WTC11 (cell line): ENCODE measurements around the gene LEFTY2. TPM values are rescaled to one million over a fixed set of nuclear protein-coding genes. Genes with fewer than 3 reads are reported as not detected.

Experiments
- ATAC-seq: fragments of 200-7000 bp; cut with Tn5 transposase; 2 replicates; pipeline ENCODE4 v1.10.0; 2021; ENCODE audit warnings: mild to moderate bottlenecking, moderate library complexity
- CTCF ChIA-PET: fragments of 300-600 bp; sonication (Branson Sonifier 250); formaldehyde crosslinking; loops from one replicate; lab custom pipeline; 2021; ENCODE audit warnings: antibody characterized with exemption; lab: Charles Lee
- POLR2A ChIA-PET: fragments of 350-600 bp; sonication (Branson Sonifier 250); formaldehyde crosslinking; loops from one replicate; lab custom pipeline; 2021; ENCODE audit warnings: antibody characterized with exemption; lab: Charles Lee
- DNase-seq: peaks from one replicate; pipeline ENCODE4 v3.0.0; 2021; ENCODE audit warnings: low spot score
- H3K27ac Mint-ChIP-seq: 2 replicates; pipeline ENCODE4 v1.8.0; 2021; ENCODE audit warnings: mixed read lengths
- H3K27me3 Mint-ChIP-seq: 2 replicates; pipeline ENCODE4 v1.8.0; 2021; ENCODE audit warnings: low read depth, mild to moderate bottlenecking, moderate library complexity, mixed read lengths
- H3K36me3 Mint-ChIP-seq: 2 replicates; pipeline ENCODE4 v1.8.0; 2021; ENCODE audit warnings: mixed read lengths
- H3K4me1 Mint-ChIP-seq: 2 replicates; pipeline ENCODE4 v1.8.0; 2022; ENCODE audit warnings: mixed read lengths
- H3K4me3 Mint-ChIP-seq: 2 replicates; pipeline ENCODE4 v1.8.0; 2021; ENCODE audit warnings: mild to moderate bottlenecking, moderate library complexity, mixed read lengths
- H3K9me3 Mint-ChIP-seq: 2 replicates; pipeline ENCODE4 v1.8.0; 2021; ENCODE audit warnings: mixed read lengths
- CDX4 ChIP-seq: fragments of 250-450 bp; sonication (Bioruptor Pico); IDR thresholded peaks from 2 replicates; pipeline ENCODE4 v1.9.0; 2021; ENCODE audit warnings: moderate library complexity, mild to moderate bottlenecking, inconsistent platforms, borderline replicate concordance
- E2F4 ChIP-seq: sonication (generic); formaldehyde crosslinking; IDR thresholded peaks from 2 replicates; pipeline ENCODE4 v1.8.1; 2022; ENCODE audit warnings: low read depth, mild to moderate bottlenecking, moderate library complexity, missing genetic modification reagents, borderline replicate concordance
- E2F5 ChIP-seq: sonication (generic); formaldehyde crosslinking; IDR thresholded peaks from 2 replicates; pipeline ENCODE4 v1.8.1; 2022; ENCODE audit warnings: mild to moderate bottlenecking, moderate library complexity, missing genetic modification reagents
- ELF4 ChIP-seq: sonication (generic); formaldehyde crosslinking; IDR thresholded peaks from 2 replicates; pipeline ENCODE4 v1.8.1; 2022; ENCODE audit warnings: low read depth, mild to moderate bottlenecking, moderate library complexity, missing genetic modification reagents
- EMX1 ChIP-seq: fragments of 250-450 bp; sonication (Bioruptor Pico); IDR thresholded peaks from 2 replicates; pipeline ENCODE4 v1.8.0; 2021; ENCODE audit warnings: mild to moderate bottlenecking
- ERG ChIP-seq: fragments of 250-450 bp; sonication (Bioruptor Pico); IDR thresholded peaks from 2 replicates; pipeline ENCODE4 v1.8.0; 2021; ENCODE audit warnings: mild to moderate bottlenecking
- FOXK1 ChIP-seq: sonication (generic); formaldehyde crosslinking; IDR thresholded peaks from 2 replicates; pipeline ENCODE4 v1.8.0; 2022; ENCODE audit warnings: mild to moderate bottlenecking, moderate library complexity, missing genetic modification reagents
- GTF2I ChIP-seq: fragments of 250-450 bp; sonication (Bioruptor Pico); conservative IDR thresholded peaks from 2 replicates; pipeline ENCODE4 v1.4.0; 2021; ENCODE audit warnings: mild to moderate bottlenecking
- HMGA2 ChIP-seq: fragments of 250-450 bp; sonication (Bioruptor Pico); IDR thresholded peaks from 2 replicates; pipeline ENCODE4 v1.4.0; 2021; ENCODE audit warnings: mild to moderate bottlenecking, moderate library complexity
- MAX ChIP-seq: sonication (generic); formaldehyde crosslinking; IDR thresholded peaks from 2 replicates; pipeline ENCODE4 v1.8.0; 2022; ENCODE audit warnings: mild to moderate bottlenecking, missing genetic modification reagents
- NR1H2 ChIP-seq: sonication (generic); formaldehyde crosslinking; IDR thresholded peaks from 2 replicates; pipeline ENCODE4 v1.9.0; 2021; ENCODE audit warnings: mild to moderate bottlenecking, moderate library complexity, missing genetic modification reagents
- NR2C2 ChIP-seq: sonication (generic); formaldehyde crosslinking; IDR thresholded peaks from 2 replicates; pipeline ENCODE4 v1.8.0; 2022; ENCODE audit warnings: mild to moderate bottlenecking, missing genetic modification reagents
- PRDM15 ChIP-seq: sonication (generic); formaldehyde crosslinking; IDR thresholded peaks from 2 replicates; pipeline ENCODE4 v1.8.0; 2022; ENCODE audit warnings: missing genetic modification reagents
- PRRX2 ChIP-seq: fragments of 250-450 bp; sonication (Bioruptor Pico); IDR thresholded peaks from 2 replicates; pipeline ENCODE4 v1.8.0; 2021; ENCODE audit warnings: mild to moderate bottlenecking
- SMAD3 ChIP-seq: sonication (generic); formaldehyde crosslinking; IDR thresholded peaks from 2 replicates; pipeline ENCODE4 v1.8.0; 2022; ENCODE audit warnings: missing genetic modification reagents, mild to moderate bottlenecking, borderline replicate concordance
- SOX15 ChIP-seq: fragments of 250-450 bp; sonication (Bioruptor Pico); IDR thresholded peaks from 2 replicates; pipeline ENCODE4 v1.9.0; 2021; ENCODE audit warnings: mild to moderate bottlenecking
- USF2 ChIP-seq: sonication (generic); formaldehyde crosslinking; IDR thresholded peaks from 2 replicates; pipeline ENCODE4 v1.8.1; 2023; ENCODE audit warnings: mild to moderate bottlenecking, missing genetic modification reagents, moderate library complexity
- ZBTB43 ChIP-seq: sonication (generic); formaldehyde crosslinking; IDR thresholded peaks from 2 replicates; pipeline ENCODE4 v1.8.1; 2023; ENCODE audit warnings: mild to moderate bottlenecking, missing genetic modification reagents
- ZNF138 ChIP-seq: sonication (generic); formaldehyde crosslinking; conservative IDR thresholded peaks from 2 replicates; pipeline ENCODE4 v1.8.1; 2022; ENCODE audit warnings: mild to moderate bottlenecking, moderate library complexity, missing genetic modification reagents
- ZNF219 ChIP-seq: sonication (generic); formaldehyde crosslinking; IDR thresholded peaks from 2 replicates; pipeline ENCODE4 v1.8.0; 2023; ENCODE audit warnings: missing genetic modification reagents, mild to moderate bottlenecking, borderline replicate concordance
- ZNF232 ChIP-seq: sonication (generic); formaldehyde crosslinking; IDR thresholded peaks from 2 replicates; pipeline ENCODE4 v1.8.0; 2022; ENCODE audit warnings: mild to moderate bottlenecking, missing genetic modification reagents
- ZNF317 ChIP-seq: sonication (generic); formaldehyde crosslinking; IDR thresholded peaks from 2 replicates; pipeline ENCODE4 v1.8.1; 2023; ENCODE audit warnings: low read depth, mild to moderate bottlenecking, moderate library complexity, missing genetic modification reagents, borderline replicate concordance
- ZNF671 ChIP-seq: fragments of 250-450 bp; sonication (Bioruptor Pico); IDR thresholded peaks from 2 replicates; pipeline ENCODE4 v1.8.0; 2021; ENCODE audit warnings: mild to moderate bottlenecking
- total RNA-seq: library from RNA; stranded (reverse); gene quantifications from 3 replicates; pipeline ENCODE4 v1.2.3, GENCODE V29; 2021

LEFTY2 gene
- total RNA-seq, 1 experiment from 2014 or later = 15.5 TPM

- peaks cover 12% of the 10 kb centered on the region for H3K9me3 Mint-ChIP-seq
- H3K4me3 Mint-ChIP-seq = no peak overlapping the region
- ATAC-seq (no peak), DNase-seq (no peak)
- H3K27me3 Mint-ChIP-seq = no peaks in the 10 kb centered on the region
- TF ChIP-seq GTF2I (CRISPR knock-in tag) (no peak), ZNF671 (CRISPR knock-in tag) (no peak), SOX15 (no peak), ELF4 (no peak), ZNF138 (CRISPR knock-in tag) (no peak), NR1H2 (no peak), E2F4 (CRISPR knock-in tag) (no peak)
- TF ChIP-seq, all 79 proteins: peak for 0
- no peaks in the 10 kb centered on the region for H3K4me1 Mint-ChIP-seq
- peaks cover 19% of the 10 kb centered on the region for H3K36me3 Mint-ChIP-seq
- no peak overlapping the region for H3K27ac Mint-ChIP-seq
- CTCF ChIA-PET = interaction anchor here (1.4 to 1.8 kb wide), 4 partner anchors 11 to 499 kb away, joined by 3 to 13 read pairs (median 6); no protein-coding TSS in a partner anchor
- POLR2A ChIA-PET = no interaction called here
Measured at GRCh38 chr1:225973158-225973557, 32.1 kb upstream of the LEFTY2 start.

- H3K4me1 Mint-ChIP-seq = no peaks in the 10 kb centered on the region
- peaks cover 19% of the 10 kb centered on the region for H3K36me3 Mint-ChIP-seq
- no peak overlapping the region for H3K4me3 Mint-ChIP-seq
- DNase-seq (no peak), ATAC-seq (no peak)
- no peak overlapping the region; the same call in 1 of the 2 replicates for H3K27ac Mint-ChIP-seq
- H3K27me3 Mint-ChIP-seq = no peaks in the 10 kb centered on the region
- ChIA-PET POLR2A (interaction anchor here (0.6 kb wide), 1 partner anchor 12 kb away, joined by 3 read pairs; no protein-coding TSS in a partner anchor), CTCF (interaction anchor here (0.7 to 1.8 kb wide), 5 partner anchors 10 to 498 kb away, joined by 3 to 13 read pairs (median 4); no protein-coding TSS in a partner anchor)
- peaks cover 12% of the 10 kb centered on the region for H3K9me3 Mint-ChIP-seq
- TF ChIP-seq ELF4 (no peak), MAX (CRISPR knock-in tag) (no peak), ZNF232 (no peak), E2F5 (CRISPR knock-in tag) (no peak), SMAD3 (no peak), ZNF219 (no peak), EMX1 (CRISPR knock-in tag) (no peak), HMGA2 (CRISPR knock-in tag) (no peak), ERG (no peak), PRDM15 (CRISPR knock-in tag) (no peak), USF2 (CRISPR knock-in tag) (no peak), NR1H2 (no peak), CDX4 (CRISPR knock-in tag) (no peak), ZNF317 (CRISPR knock-in tag) (no peak), FOXK1 (no peak), NR2C2 (CRISPR knock-in tag) (no peak), ZBTB43 (no peak), PRRX2 (CRISPR knock-in tag) (no peak)
Measured at GRCh38 chr1:225972344-225973152, 31.5 kb upstream of the LEFTY2 start.
